DMS114 treated with DMSO at 0.1 percent for 48 hours (cell line): ENCODE measurements around the gene SZT2.

Source experiments
- DNase-seq: peaks from one replicate; lab custom pipeline; 2025; ENCODE audit not compliant: unreplicated experiment; lab: John Stamatoyannopoulos, UW

SZT2 gene

DNA sequence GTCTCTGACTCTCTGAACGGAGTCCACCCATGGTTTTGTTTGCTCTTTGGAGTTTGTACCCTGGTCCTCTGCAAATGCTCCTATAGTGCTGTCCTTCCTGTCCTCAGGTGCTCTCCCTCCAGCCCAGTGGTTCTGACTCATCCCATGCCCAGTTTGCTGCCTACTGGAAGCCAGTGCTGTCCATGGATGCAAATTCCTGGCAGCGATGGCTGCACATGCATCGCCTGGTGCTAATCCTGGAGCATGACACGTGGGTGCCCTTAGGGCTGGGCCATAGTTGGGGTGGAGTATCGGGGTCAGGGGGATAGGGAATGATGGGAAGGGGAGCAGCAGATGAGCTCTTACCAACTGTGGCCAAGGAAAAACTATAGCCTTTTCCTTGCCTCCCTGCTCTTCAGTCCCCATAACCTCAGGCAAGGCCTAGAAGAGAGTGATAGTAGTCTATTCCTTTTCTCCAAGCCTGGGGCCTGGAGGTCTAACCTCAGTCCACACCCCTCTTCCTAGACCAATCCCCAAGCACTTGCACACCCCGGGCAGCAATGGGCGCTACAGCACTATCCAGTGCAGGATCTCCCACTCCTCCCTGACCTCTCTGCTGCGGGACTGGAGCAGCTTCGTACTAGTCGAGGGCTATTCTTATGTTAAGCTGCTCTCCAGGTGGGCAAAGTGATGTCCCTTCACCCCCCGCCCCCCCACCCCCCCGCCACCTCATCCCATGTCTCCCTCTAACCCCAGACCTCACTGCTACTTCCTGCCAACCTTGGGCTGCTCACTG, 32.5 kb downstream of the SZT2 start:
- no peak for DNase-seq

GRCh38 chr1:43422995-43423671, 33.4 kb downstream of the SZT2 start:
- DNase-seq, result no peak

DNA sequence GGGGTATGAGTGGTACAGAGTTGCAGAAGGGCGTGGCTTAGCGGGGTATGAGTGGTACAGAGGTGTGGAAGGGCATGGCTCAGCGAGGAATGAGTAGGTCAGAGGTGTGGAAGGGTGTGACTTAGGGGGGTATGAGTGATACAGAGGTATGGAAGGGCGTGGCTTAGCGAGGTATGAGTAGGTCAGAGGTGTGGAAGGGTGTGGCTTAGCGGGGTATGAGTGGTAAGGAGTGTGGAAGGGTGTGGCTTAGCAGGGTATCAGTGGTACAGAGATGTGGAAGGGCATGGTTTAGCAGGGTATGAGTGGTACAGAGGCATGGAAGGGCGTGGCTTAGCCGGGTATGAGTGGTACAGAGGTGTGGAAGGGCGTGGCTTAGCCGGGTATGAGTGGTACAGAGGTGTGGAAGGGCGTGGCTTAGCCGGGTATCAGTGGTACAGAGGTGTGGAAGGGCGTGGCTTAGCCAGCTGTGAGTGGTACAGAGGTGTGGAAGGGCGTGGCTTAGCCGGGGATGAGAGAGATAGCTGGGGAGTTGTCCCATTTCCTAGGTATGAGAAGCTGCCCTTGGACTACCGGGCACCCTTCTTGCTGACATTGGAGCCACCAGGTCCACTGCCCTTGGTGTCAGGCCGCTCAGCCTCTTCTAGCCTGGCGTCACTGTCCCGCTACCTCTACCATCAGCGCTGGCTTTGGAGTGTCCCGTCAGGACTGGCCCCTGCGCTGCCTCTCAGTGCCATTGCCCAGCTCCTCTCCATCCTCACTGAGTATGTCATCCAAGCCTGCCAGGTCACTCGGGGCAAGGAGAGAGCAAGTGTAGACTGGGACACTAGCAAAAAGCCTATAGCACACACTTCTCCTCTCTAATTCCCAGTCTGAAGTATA, 34.2 kb downstream of the SZT2 start:
- DNase-seq, result no peak

DNA sequence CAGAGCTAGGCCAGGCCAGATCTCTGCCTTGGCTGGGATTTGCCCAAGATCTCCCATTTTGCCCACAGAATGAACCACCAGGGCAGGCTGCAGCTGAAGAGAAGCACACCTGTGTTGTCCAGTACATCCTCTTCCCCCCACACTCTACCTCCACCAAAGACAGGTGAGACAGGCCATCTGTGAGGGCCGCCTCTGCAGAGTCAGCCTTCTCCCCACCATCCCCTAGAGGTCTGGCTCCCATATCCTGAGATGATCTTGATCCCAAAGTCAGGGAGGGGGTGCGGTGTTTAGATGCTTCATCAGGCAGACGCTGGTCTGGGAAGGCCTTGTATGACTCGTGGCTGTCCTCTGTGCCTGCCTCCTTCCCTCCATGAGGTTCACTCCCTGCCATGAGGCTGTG, 35.3 kb downstream of the SZT2 start:
- no peak for DNase-seq

DNA sequence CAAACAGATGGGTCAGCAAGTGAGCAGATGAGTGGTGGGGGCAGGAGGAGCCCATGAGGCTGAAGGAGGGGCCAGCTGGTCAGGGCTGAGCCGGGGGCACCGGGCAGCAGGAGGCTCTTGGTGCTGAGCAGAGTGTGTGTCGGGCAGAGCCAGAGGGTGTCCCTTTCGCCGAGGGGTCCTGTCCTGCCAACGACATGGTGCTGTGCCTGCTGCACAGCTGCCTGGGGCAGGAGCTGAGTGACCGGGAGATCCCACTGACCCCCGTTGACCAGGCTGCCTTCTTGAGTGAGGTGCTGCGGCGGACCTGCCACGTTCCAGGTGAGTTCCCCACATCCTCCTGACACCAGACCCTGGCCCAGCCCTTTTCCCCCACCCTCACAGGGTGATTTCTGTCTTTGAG, 36.5 kb downstream of the SZT2 start:
- no peak for DNase-seq

- no peak for DNase-seq
Observed at GRCh38 chr1:43427524-43427923, 37.8 kb downstream of the SZT2 start.

- DNase-seq, result no peak
Observed at GRCh38 chr1:43427941-43428340, 38.2 kb downstream of the SZT2 start.

DNA sequence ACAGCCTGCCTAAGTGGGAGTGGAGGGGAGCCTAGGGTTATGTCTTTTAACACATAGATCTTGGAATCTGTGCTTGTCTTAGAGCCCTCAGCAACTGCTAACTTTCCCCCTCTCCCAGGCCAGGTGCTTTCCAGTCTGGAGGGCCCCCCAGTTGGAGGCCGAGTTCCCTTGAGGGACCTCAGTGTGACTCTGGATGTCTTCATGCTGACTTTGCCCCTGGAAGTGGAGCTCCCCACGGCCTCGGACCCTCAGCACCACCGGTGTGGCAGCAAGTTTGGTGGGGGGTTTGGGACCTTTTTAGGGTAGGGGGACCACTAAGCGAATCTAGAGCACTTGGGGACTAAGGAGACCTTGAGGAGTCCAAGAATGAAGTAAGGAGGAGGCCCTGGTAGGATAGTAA, 41.1 kb downstream of the SZT2 start:
- no peak for DNase-seq

- no peak for DNase-seq
Observed at GRCh38 chr1:43431676-43432075, 42.0 kb downstream of the SZT2 start.

DNA sequence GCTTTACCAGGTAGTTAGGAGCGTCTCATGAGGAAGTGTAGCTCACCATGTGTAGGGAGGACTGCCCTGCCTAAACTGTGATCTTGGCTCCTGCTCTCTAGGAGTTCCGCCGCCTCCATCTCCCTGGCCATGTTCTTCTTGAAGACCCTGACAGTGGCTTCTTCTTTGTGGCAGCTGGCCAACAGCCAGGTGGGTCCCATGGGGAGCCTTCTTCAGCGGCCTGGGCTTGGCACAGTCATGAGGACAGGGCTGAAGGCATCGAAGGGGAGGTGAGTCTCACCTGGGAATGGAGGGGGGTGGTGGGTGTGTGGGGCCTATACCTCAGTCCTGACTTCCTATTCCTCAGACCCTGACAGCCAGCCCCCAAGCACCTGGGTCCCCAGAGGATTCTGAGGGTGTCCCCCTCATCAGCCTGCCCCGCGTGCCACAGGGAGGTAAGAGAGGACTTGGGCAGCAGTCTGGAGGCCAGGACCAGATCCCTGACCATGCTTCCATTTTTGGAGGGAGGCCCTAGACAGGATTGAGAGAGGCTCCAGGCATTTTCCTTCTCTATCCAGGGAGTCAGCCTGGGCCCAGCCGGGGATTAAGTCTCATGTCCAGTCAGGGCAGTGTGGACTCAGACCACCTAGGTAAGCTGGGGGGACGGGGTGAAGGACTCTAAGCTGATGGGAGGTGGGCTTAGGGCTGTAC, 42.6 kb downstream of the SZT2 start:
- DNase-seq, result no peak

DNA sequence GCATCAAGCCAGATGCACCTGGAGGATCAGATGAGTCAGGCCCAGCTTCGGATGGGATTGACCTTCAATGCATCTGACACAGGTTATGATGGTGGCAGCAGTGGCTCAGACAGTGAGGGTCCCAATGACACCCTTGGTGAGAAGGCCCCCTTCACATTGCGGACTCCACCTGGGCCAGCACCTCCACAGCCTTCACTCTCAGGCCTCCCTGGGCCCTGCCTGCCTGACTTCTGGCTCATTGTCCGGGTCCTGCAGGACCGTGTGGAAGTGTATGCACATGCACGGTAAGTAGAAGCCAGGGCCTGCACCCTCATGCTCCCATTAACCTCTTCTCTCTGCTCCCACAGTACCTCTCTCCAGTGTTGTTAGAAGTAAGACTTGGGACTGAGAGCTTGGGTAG, 43.2 kb downstream of the SZT2 start:
- DNase-seq, result no peak

DNA sequence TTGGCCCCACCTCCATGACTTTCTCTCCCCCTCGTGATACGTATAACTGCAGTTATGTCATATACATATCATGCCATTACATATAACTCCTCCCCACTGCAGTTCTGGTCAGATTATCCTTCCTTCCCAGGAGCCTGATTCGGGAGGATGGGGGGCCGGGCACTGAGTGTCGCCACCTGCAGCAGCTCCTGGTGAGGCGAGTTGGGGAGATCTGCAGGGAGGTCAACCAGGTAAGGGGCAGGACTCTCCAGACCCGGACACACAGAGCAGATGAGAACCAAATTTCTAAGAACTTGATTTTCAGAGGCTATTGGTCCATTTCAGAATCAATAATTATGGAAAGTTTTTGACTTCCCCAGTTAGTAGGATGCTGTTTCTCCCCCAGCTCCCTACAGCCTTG, 44.6 kb downstream of the SZT2 start:
- no peak for DNase-seq

DNA sequence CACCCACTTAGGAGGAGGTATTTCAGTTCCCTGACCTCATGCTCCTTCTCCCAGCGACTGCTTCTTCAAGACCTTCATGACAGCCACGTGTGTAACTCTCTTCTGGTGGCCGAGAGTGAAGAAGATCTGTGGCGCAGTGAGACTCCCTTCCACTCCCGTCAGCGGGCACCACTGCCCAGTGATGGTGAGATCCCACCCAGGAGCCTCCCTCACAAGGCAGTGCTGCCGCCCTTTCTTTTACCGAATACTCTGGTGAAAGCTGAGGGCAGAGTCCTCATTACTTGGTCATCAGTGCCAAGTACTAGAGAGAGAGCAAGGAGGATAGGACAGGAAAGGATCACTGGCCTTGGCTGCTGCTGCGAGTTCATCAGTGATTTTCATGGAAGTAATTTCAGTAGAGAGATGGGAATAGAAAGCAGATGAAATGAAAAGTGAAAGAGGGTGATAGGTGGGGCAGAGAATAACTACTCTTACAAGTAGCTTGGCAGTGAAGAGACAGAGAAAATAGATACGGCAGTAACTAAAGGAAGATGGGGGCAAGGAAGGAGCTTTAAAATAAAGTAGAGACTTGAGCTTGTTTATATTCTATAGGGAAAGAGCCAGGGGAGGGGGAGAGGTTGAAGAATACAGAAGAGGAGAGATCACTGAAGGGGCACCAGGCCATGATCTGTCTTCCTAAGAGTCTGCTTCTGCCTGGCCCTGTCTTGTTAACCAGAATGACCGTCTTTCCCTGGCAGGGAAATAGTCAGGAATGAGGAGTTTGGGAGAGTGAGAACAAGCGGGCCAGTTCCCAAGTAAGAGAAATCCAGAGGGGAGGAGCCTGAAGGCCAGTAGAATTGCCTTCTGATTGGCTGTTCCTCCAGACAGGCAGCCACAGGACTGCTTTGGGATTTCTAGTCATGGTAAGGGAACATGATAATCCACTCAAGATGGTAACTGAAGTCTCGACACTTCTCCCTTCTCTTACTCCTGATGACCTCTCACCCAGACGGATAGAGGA, 45.7 kb downstream of the SZT2 start:
- DNase-seq, result no peak

- no peak for DNase-seq
Observed at GRCh38 chr1:43436371-43436770, 46.7 kb downstream of the SZT2 start.

- DNase-seq, result no peak
Observed at GRCh38 chr1:43437031-43437973, 47.6 kb downstream of the SZT2 start.

DNA sequence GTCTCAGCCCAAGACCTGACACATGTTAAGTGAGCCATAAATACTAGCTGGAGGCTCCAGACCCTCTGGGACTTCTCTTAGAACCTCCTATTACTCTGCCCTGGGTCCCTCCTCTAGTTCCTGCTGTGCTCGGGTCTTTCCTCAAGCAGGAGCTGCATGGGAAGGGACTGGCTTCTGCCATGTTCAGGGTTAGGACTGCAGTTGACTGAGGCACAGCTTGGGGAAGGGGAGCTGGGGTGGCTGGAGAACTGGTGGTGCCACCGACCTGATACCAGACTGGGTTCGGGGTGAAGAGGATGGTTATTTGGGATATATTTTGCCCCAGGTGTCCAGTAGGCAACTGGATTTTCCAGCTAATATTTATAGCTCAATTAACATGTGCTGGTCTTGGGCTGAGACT, 48.3 kb downstream of the SZT2 start:
- no peak for DNase-seq

GRCh38 chr1:43438576-43438952, 48.9 kb downstream of the SZT2 start:
- no peak for DNase-seq

- no peak for DNase-seq
Observed at GRCh38 chr1:43438953-43439581, 49.4 kb downstream of the SZT2 start.
